Endodermal cell (in vitro differentiated cells): Measurements from ENCODE around the gene LIPF. TPM values are rescaled to one million over a fixed set of nuclear protein-coding genes. Genes with fewer than 3 reads are reported as not detected.

Source experiments
- DNase-seq: peaks from one replicate; pipeline ENCODE4 v3.0.0-alpha.2; 2017
- H3K27ac ChIP-seq: 2 replicates; pipeline ENCODE4 v1.5.1; 2013; ENCODE audit warnings: mild to moderate bottlenecking, low read depth, low read length, moderate library complexity
- H3K27me3 ChIP-seq: 2 replicates; pipeline ENCODE4 v1.6.1; 2013; ENCODE audit warnings: mild to moderate bottlenecking, low read length, moderate library complexity; ENCODE audit not compliant: insufficient read depth, control insufficient read depth, poor library complexity, severe bottlenecking
- H3K36me3 ChIP-seq: 2 replicates; pipeline ENCODE4 v1.7.0; 2013; ENCODE audit warnings: mild to moderate bottlenecking, low read length, moderate library complexity; ENCODE audit not compliant: control insufficient read depth, insufficient read depth
- H3K4me1 ChIP-seq: one replicate; pipeline ENCODE4 v1.7.0; 2013; ENCODE audit warnings: low read length; ENCODE audit not compliant: control insufficient read depth, insufficient read depth
- H3K4me3 ChIP-seq: 2 replicates; pipeline ENCODE4 v1.5.1; 2013; ENCODE audit warnings: mild to moderate bottlenecking, low read length, moderate library complexity
- H3K9ac ChIP-seq: 2 replicates; pipeline ENCODE4 v1.6.1; 2013; ENCODE audit warnings: mild to moderate bottlenecking, low read length, moderate library complexity; ENCODE audit not compliant: poor library complexity, severe bottlenecking; ENCODE audit errors: extremely low read depth
- H3K9me3 ChIP-seq: 2 replicates; pipeline ENCODE4 v1.6.1; 2013; ENCODE audit warnings: mild to moderate bottlenecking, low read length, moderate library complexity; ENCODE audit not compliant: control insufficient read depth
- H3K27ac Mint-ChIP-seq: 2 replicates; pipeline ENCODE4 v1.8.0; 2020; ENCODE audit warnings: mixed read lengths
- H3K27me3 Mint-ChIP-seq: 2 replicates; pipeline ENCODE4 v1.8.0; 2021; ENCODE audit warnings: mild to moderate bottlenecking, mixed read lengths; ENCODE audit not compliant: insufficient read depth
- H3K36me3 Mint-ChIP-seq: 2 replicates; pipeline ENCODE4 v1.8.0; 2020; ENCODE audit warnings: low read depth, mixed read lengths
- H3K4me1 Mint-ChIP-seq: 2 replicates; pipeline ENCODE4 v1.8.0; 2020; ENCODE audit warnings: mixed read lengths
- H3K4me3 Mint-ChIP-seq: 2 replicates; pipeline ENCODE4 v1.8.0; 2020; ENCODE audit warnings: mild to moderate bottlenecking, moderate library complexity, mixed read lengths
- H3K9me3 Mint-ChIP-seq: 2 replicates; pipeline ENCODE4 v1.8.0; 2020; ENCODE audit warnings: mild to moderate bottlenecking, mixed read lengths
- CTCF ChIP-seq: fragments of 200-600 bp; sonication (generic); conservative IDR thresholded peaks from 2 replicates; pipeline ENCODE4 v1.5.0; 2021; ENCODE audit warnings: antibody characterized with exemption, mild to moderate bottlenecking
- WGBS, 2 experiments: methylation state at CpG; one replicate each; pipeline versions ENCODE4 v1.1.5 to v1.1.7; 2013; ENCODE audit warnings: missing lambda C conversion rate in 2 of 2, mixed read lengths in 1 of 2; ENCODE audit not compliant: insufficient coverage in 1 of 2, insufficient read length in 1 of 2; 5-methylcytosine and 5-hydroxymethylcytosine counted together
- total RNA-seq, 2 donors: library from RNA; stranded (reverse); fragmentation: NEBNext Ultra II Directional in 1 of 2; extraction: Animal tissue kit (Norgen Biotek cat#: 25700) in 1 of 2; gene quantifications; 2 replicates in 1 of 2; 3 replicates in 1 of 2; pipeline ENCODE4 v1.2.1, GENCODE V29; 2021

The LIPF gene
- total RNA-seq, 2 donors from 2014 or later: not detected

DNA sequence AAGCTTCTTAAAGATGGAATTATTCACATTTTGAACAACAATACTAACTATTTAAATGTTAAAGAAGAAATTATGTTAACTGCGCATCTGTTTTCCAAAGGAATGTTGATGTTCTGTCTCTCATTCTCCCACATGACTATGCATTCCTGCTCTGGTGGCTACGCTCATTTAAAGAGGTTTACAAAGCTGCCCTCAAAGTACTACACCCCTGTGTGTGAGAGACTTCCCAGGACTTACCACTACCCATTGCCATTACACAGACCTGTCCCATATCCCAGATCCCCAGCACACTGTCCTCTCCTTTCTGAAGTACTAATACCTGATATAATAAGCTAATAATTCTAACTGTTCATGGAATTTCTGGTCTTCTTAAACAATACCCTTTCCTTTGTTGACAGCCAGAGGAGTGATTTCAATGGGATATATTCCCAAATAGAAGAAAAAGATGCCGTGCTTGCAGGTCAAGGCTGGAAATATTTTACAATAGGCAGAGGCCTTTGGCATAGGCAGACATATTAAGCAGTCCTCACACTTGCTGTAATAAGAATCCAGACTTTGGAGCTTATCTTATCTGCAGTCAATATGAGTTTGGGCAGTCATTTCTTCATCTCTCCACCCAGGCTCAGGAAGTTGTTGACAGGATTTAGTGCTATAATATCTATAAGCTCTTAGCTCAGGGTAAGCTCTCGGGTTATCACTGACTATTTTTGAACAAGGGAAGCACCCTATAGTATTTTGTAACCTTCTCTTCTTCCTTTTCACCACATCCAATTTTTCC, 12.2 kb downstream of the LIPF start:
- H3K4me3 ChIP-seq: no peak overlapping the region
- no peak for TF ChIP-seq CTCF
- H3K36me3 ChIP-seq: no peaks in the 10 kb centered on the region
- H3K27me3 Mint-ChIP-seq: no peaks in the 10 kb centered on the region
- WGBS, 2 experiments: 85 to 89% methylated on average over 2 to 4 of the region's 4 CpGs
- no peaks in the 10 kb centered on the region for H3K9me3 ChIP-seq
- H3K4me1 ChIP-seq: no peaks in the 10 kb centered on the region
- H3K27ac Mint-ChIP-seq: no peak overlapping the region
- H3K4me1 Mint-ChIP-seq: no peaks in the 10 kb centered on the region
- no peaks in the 10 kb centered on the region for H3K27me3 ChIP-seq
- no peak overlapping the region for H3K9ac ChIP-seq
- no peak overlapping the region for H3K4me3 Mint-ChIP-seq
- H3K9me3 Mint-ChIP-seq: no peaks in the 10 kb centered on the region
- DNase-seq: no peak
- no peak overlapping the region for H3K27ac ChIP-seq
- H3K36me3 Mint-ChIP-seq: no peaks in the 10 kb centered on the region

DNA sequence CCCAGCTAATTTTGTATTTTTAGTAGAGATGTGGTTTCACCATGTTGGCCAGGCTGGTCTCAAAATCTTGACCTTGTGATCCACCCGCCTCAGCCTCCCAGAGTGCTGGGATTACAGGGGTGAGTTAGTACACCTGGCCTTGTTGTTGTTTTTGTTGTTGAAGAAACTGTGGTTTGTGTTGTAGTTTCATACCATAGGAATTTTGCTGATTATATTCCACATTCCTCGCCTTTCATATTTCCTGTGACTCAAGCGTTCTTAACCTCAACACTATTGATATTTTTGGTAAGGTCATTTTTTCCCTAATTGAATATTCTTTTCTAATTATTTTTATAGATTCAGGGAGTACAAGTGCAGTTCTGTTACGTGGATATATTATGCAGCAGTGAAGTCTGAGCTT, 16.7 kb downstream of the LIPF start:
- Histone ChIP-seq H3K27me3 (no peaks in the 10 kb centered on the region), H3K9me3 (no peaks in the 10 kb centered on the region), H3K36me3 (no peaks in the 10 kb centered on the region), H3K4me3 (no peak overlapping the region), H3K4me1 (no peaks in the 10 kb centered on the region), H3K9ac (no peak overlapping the region), H3K27ac (no peak overlapping the region)
- H3K36me3 Mint-ChIP-seq: no peaks in the 10 kb centered on the region
- H3K27me3 Mint-ChIP-seq: peaks cover 6% of the 10 kb centered on the region
- H3K27ac Mint-ChIP-seq: no peak overlapping the region
- no peak for TF ChIP-seq CTCF
- H3K4me3 Mint-ChIP-seq: no peak overlapping the region
- no peak for DNase-seq
- WGBS, 2 experiments: 82% methylated on average over 2 of the region's 4 CpGs; no CpG with 5 or more reads in 1 of the 2 experiments
- H3K4me1 Mint-ChIP-seq: no peaks in the 10 kb centered on the region
- no peaks in the 10 kb centered on the region for H3K9me3 Mint-ChIP-seq

DNA sequence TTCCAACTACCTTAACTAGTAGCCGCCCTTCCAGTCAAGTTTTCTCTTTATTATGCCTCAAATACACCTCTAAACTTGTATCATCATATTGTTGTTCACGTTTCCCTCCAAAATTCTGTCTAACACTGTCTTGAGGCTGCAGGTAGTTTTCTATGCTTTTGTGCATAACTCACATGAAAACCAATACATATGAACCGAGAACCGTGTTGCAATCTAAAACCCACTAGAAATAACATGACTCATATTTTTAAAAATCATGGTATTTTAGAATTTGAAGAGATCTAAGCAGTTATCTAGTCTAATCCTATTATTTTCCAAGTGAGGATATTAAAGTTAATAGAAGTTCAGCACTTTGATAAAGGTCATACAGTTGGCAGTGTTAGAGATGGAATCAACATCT, 18.2 kb downstream of the LIPF start:
- 87 to 92% methylated on average over 2 to 3 of the region's 4 CpGs for WGBS, 2 experiments

More for the DNA sequence above, 18.2 kb downstream of the LIPF start:
- no peak for TF ChIP-seq CTCF
- H3K4me1 ChIP-seq: no peaks in the 10 kb centered on the region
- no peaks in the 10 kb centered on the region for H3K36me3 Mint-ChIP-seq
- no peaks in the 10 kb centered on the region for H3K9me3 Mint-ChIP-seq
- H3K4me3 ChIP-seq: no peak overlapping the region
- H3K4me3 Mint-ChIP-seq: no peak overlapping the region
- H3K27ac ChIP-seq: no peak overlapping the region
- H3K4me1 Mint-ChIP-seq: no peaks in the 10 kb centered on the region
- no peak overlapping the region for H3K9ac ChIP-seq
- peaks cover 6% of the 10 kb centered on the region for H3K27me3 Mint-ChIP-seq
- H3K27ac Mint-ChIP-seq: no peak overlapping the region
- H3K36me3 ChIP-seq: no peaks in the 10 kb centered on the region
- no peak for DNase-seq
- H3K9me3 ChIP-seq: no peaks in the 10 kb centered on the region
- no peaks in the 10 kb centered on the region for H3K27me3 ChIP-seq
